HL-60/S4 treated with phorbol 12-myristate 13-acetate at 8.2 ng/mL for 4 days and 3 days (cell line): ENCODE data around the gene AKNA.

Source experiments
- in situ Hi-C: fragments of 300-500 bp; cut with MboI; formaldehyde crosslinking; loops from 2 replicates; pipeline ENCODE4 v1.15.0; 2022; ENCODE audit warnings: low sequenced_read_pairs

AKNA gene

DNA sequence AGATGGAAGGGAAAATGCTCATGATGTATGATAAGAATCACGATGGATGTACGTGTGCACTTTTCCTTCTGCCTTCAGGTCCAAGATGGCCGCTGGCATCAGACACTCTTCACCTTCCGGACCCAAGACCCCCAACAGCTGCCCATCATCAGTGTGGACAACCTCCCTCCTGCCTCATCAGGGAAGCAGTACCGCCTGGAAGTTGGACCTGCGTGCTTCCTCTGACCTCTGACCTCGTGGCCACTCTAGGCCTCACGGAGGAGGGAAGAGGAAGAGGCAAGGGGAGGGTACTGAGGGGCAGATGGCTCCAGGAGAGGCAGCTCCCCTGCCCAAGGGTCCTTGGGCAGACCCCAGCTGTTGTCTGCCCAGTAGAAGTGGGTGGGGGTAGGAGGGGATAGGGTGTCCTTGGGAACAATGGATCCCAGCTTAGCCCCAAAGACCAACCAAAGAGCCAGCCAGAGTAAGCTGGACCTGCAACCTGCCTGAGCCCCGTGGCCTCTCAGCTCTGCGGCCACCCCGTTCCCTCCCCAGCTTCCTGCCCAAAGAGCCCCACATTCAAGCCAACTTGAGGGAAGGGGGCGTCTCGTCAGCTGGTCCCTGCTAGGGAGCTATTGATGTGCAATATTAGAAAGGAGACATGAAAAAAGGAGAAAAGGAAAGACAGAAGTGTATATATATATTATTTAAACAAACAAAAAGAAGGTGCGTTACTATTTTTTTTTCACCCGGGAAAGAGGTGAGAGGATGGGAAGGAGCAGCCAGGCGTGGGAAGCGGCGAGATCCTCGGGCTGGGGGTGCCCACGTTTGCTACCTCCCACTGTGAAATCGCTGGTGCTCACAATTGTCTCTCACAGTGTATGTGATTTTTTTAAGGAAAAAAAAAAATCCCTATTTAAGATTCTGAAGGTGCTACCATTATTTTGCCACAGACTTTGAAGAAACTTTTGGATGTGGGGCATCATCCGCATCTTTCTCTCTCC, 77.0 kb downstream of the AKNA start:
- in situ Hi-C loops, result no loop called here

DNA sequence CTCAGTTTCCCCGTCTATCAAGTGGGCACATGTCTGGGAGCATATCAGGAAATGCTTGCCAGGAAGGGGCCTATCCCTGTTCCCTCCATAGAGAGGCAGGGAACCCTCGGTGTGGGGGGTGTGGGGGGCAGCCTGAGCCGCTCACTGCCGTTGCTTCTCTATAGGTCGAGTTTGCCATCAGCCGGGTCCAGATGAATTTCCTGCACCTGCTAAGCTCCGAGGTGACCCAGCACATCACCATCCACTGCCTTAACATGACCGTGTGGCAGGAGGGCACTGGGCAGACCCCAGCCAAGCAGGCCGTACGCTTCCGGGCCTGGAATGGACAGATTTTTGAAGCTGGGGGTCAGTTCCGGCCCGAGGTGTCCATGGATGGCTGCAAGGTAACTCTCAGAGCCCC, 78.7 kb downstream of the AKNA start:
- in situ Hi-C loops, result no loop called here

DNA sequence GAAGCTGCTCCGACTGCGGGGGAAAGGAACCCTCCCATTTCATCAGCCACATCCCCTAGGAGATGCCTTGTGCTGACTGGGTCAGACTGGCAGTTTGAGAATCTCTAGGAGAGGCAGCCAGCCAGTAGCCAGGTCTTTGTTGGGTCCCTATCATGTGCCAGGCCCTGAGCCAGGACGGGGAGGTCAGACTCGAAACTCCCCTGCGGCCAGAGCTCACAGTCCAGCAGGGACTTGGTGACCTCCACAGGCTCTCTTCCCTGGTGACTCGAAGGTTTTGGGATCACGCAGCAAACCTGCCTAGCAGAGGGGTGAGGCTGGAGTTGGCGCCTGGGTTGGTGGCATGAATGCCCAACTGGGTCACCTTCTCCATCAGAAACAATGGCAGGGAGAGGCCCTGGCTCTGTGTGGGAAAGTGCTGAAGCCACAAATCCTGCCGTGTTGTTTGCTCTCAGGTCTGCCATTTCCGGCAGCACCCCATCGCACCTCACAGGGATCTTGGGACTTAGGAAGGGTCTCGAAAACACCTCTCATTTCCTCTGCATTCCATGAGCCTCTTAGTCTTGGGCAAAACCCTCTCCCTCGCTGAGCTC, 79.3 kb downstream of the AKNA start:
- in situ Hi-C loops, result no loop called here

DNA sequence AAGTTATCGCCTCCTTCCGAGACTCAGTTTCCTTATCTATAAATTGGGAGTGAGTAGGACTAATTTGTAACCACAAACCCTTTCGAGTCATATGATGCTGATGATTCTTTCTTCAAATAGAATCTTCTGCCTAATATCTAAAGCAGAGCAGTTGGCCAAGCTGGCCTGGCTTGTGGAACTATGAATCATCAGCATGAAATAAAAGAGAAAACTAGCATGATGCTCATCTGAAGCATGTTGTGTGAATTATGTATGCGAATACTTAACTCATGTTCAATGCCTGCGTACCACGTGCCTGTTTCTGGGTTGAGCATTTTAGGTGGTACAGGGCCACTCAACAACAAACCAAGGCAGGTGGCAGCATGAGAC, 79.9 kb downstream of the AKNA start:
- in situ Hi-C loops, result no loop called here

DNA sequence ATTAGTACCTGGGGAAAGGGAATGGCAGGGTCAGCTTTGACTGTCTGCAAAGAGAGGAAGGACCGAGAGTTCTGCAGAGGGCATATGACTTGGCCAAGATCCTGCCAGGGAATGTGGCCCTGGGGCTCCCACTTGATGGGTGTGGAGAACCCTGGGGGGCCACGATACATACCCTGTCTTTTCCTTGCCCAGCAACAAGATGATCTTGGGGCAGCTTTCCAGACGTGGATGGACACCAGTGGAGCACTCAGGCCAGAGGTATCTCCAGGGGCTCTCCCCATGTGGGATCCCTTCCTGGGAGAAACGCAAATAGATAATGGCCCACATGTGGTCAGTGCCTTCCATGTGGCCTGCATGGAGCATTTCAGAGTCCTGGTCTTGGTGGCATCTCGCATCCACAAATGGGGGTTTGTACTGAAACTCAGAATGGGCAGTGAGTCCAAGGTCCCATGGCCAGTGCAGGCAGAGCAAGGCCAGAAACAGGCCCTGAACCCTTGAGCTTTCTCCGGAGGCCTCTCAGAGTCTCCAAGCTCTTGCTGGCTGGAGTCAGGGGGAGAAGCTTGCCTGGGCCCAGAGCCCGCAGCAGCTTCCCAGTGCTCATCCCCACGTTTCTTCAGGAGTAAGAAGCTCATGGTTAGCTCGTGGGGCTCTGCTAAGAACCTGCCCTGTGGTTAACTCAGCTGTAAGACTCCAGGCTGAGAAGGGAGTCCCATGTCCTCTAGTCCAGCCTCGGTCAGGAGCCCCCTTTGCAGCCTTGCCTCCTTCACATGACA, 83.2 kb downstream of the AKNA start:
- in situ Hi-C loops, result no loop called here

DNA sequence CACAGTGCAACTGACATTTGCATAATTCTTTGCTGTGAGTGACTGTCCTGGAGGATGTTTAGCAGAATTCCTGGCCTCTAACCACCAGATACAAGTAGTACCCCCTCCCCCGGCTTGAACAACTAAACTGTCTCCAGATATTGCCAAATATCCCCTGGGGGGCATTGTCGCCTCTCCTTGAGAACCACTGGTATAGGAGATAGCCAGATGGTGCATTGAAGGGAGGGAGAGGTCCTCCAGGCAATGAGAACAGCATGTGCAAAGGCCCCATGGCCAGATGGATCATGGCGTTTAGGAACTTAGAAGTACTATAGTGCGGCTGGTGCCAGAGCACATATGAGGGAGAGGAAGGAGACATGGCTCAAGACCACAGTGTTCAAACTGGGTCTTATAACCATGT, 83.8 kb downstream of the AKNA start:
- in situ Hi-C loops, result no loop called here

DNA sequence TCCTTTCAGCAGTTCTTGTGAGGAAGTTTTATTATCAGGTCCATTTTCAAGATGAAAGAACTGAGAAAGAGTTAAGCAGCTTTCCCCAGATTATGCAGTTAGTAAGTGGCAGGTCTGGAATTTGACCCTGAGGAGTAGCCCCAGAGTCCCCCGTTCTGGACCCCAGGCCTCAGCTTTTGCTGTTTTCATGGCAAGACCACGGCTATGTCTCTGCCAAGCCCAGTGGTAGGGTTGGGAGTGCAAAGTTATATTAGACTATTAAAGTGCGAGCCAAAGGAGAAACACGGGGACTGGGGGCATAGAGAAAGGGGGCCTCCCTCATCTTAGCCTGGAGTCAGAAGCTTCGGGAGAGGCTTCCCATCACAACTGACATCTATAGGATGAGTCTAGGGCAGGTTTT, 84.2 kb downstream of the AKNA start:
- in situ Hi-C loops, result no loop called here

DNA sequence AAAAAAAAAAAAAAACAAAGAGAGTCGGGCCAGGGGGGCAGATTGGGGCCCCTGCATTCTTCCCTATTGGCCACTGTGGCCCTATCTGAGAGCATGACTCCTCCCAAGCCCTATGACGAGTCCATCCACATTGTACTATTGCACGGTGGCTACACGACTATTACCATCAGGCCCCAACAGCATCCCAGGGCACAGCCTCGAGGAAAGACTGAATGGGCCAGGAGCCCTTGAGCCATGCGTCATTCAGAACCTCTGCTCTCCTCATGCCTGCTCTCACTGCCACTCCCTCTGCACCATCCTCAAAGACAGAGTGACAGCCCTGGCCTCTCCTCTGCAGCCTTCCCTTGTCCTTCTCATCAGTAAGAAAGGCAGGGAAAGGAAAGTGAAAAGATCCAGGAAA, 85.1 kb downstream of the AKNA start:
- in situ Hi-C loops, result no loop called here

DNA sequence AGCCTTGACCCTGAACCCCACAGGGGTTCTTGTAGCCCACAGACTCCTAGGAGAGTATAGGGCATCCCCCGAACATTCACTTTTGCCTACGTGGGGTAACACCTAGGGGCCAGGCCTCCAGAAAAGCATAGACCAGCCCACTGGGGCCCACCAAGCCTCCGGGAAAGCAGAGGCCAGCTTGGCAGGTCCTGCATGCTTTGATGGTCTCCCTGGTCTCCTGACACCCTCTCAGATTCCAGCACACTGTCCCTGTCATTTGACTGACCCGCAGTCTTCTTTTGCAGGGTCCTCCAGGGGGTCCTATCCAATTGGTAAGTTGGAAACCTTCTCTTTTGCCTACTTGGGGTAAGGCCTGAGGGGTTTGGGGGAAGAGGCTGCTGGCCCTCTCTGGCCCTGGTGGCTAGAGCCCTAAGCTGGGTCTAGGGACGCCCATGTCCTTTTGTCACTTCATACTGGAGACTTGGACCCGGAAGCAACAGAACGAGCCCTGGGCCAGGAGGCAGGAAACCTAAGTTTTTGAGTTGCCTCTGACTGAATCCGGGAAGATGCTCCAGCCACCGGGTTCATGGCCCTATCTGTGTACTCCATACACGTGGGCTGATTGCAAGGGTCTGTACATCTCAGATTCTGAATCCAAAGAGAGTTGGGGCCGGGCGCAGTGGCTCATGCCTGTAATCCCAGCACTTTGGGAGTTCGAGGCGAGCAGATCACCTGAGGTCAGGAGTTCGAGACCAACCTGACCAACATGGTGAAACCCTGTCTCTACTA, 85.8 kb downstream of the AKNA start:
- in situ Hi-C loops, result no loop called here

DNA sequence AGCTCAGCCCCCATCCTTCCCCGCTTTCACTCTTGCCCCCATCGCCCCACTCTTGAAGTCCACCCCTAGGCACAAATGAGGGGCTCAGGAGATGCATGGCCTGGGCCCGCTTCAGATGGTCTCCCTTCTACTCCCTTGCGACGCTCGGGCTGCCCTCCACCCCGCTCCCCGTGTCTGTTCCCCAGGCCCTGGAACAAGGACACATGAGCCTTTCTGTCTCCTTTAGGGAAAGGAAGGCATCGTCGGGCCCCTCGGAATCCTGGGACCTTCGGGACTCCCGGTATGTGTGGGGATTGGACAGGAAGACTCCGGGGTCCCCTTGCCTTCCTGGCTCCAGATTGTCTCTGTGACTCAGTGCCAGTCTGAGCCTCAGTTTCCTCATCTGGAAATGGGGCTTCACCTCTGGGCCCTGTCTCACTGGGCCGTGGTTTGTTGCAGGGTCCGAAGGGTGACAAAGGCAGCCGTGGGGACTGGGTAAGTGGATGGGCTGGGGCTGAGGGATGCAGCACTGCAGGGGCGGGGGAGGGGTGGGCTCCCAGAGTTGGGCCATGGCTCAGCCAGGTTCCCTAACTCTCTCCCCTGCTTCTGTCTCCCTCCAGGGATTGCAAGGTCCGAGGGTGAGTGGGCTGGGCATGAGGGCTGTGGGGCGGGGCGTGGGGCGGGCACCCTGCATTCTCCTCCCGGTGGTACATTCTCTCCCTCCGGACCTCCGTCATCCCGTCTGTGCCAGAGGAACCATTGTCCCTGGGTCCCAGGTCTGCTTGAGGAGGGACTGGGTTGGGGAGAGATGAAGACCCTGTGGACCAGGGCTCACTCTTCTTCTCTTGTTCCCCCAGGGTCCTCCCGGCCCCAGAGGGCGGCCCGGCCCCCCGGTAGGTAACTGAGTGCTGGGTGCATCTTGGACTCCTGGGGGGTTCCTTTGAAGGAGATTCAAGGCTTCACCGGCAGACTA, 86.7 kb downstream of the AKNA start:
- in situ Hi-C loops, result no loop called here

DNA sequence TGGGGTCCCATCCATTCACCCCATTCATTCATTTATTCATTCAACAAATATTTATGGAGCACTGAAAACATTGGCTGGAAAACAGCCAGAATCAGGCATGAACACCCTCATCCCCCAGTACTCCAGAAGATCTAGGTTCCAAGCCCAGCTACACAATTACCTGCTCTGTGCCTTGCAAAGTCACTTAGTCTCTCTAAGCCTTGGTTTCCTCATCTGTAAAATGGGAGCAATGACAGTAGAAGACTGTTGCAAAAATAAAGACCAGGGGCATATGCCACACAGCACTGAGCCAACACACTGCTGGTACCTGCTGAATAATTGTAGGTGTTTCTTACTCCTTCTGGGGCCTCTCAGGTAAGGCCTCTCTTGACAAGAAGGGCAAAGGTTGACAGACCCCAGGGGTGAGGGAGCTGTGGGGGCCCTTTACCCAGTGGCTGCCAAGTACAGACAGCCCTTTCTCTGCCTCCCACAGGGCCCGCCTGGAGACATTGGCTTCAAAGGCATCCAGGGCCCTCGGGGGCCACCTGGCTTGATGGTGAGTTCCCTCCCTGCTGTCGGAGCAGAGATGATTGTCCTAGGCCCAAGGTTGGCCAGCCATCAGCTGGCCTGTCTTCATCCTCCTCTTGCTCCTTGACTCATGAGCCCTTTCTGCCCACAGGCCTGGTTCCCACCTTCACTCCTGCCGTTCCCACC, 87.5 kb downstream of the AKNA start:
- in situ Hi-C loops, result no loop called here

DNA sequence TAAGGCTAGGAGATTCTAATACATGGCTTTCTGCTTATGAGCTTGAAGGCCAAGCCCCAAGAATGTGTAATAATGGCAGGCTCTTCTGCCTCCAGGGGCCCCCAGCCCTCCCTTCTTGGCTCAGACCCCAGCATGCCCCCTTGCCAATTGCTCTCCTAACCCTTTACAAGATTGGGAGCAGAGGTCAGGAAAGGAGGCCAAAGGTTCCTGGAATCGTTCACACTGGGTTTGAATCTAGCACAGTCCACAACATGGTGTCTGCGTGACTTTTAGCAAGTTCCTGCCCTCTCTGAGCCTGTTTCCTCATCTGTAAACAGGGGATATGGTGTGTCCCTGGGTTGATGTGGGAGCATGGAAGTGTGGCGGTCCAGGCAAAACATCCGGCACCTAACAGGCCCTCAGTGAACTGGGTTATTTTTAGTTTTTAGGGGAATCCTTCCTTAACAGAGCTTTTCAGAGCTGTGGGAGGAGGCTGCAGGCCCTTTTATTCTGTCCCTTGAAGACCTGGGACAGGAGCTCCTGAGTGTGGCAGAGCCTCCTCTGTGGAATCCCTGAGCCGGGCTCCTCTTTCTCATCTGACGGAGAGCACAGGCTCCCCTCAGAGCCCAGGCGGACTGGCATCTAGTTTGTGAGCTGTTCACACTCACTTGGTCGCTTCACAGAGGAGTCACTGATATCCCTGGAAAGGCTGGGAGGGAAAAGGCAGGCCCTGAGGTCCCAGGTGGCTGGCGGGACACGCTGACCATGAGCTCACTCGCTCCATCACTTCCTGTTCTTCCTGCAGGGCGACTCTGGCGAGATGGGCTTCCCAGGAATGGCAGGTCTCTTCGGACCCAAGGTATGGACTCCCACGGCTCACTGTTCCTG, 88.3 kb downstream of the AKNA start:
- in situ Hi-C loops, result loop anchor here (25.0 kb wide), 1 partner anchor 212 kb away; the partner anchor contains the start of genes AMBP and KIF12

DNA sequence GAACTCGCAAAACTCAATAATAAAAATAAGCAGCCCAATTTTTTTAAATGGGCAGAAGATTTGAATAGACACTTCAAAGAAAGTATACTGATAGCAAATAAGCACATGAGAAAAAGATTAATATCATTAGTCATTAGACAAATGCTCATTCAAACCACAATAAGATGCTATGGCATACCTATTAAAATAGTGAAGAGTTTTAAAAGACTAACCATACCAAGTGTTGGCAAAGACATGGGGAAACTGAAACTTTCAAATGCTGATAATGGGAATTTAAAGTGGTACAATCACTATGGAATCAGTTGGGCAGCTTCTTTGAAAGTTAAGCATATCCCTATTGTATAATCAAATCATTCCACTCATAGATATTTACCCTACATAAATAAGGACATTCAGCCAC, 91.4 kb downstream of the AKNA start:
- in situ Hi-C loops, result loop anchor here (25.0 kb wide), 1 partner anchor 209 kb away; the partner anchor contains the start of genes AMBP and KIF12

DNA sequence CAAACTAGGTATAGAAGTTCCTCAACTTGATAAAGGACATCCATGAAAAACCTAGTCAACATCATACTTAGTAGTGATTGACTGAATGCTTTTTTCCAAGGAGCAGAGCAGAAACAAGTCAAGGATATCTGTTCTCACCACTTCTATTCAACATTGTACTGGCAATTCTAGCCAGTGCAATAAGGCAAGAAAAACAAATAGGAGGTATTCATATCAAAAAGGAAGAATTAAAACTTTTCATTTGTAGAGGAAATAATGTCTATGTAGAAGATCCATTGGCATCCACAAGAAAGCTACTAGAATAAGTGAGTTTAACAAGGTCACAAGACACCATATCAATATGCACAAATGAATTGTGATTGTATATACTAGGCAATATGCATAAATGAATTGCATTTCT, 93.1 kb downstream of the AKNA start:
- in situ Hi-C loops, result loop anchor here (25.0 kb wide), 1 partner anchor 207 kb away; the partner anchor contains the start of genes AMBP and KIF12

DNA sequence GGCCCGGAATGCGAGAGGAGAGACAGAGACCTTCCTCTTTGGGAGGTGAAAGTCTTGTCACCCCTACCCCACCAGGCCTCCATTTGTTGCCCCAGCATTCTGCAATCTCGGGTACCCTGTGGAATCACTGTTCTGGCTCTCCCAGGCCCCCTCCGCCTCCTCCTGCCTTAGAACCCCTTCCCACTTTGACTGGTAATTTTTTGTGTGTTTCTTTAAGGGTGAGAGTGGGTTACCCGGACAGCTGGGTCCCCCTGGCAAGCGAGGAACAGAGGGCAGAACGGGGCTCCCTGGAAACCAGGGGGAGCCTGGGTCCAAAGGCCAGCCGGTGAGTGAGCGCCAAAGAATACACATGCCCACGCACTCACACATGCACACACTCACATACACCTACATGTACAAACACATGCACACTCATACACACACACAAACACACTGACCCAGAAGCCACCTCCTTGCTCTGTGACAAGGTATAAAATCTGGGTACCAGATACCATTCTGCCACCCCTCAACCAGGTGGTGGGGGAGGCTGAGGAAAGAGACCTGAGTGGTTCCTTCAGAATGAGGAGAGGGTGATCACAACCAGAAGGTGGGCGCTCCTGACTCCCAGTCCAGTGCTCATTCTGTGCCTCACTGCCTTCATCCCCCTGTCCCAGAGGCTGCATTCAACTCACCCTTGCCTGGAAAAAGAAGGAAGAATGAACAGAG, 95.7 kb downstream of the AKNA start:
- in situ Hi-C loops, result loop anchor here (25.0 kb wide), 1 partner anchor 205 kb away; the partner anchor contains the start of genes AMBP and KIF12

DNA sequence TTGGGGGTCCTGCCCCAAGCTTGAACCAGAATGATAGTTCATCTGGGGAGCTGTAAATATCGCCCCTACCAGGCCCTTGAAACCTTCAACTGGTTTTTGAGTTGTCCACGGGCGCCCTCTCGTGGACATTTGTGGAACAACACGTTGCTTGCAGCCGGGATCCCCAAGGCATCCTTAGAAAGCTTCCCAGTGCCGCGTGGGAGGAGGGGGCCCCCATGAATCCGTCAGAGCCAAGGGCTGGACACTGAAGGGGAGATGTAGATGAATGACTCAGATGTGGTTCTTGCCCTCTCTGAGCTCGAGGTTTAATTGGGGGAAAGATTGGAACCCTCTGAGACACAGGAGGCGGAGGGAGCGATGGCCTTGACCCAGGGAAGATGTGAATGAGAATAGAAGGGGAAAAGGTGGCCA, 96.7 kb downstream of the AKNA start:
- in situ Hi-C loops, result loop anchor here (25.0 kb wide), 1 partner anchor 204 kb away; the partner anchor contains the start of genes AMBP and KIF12

DNA sequence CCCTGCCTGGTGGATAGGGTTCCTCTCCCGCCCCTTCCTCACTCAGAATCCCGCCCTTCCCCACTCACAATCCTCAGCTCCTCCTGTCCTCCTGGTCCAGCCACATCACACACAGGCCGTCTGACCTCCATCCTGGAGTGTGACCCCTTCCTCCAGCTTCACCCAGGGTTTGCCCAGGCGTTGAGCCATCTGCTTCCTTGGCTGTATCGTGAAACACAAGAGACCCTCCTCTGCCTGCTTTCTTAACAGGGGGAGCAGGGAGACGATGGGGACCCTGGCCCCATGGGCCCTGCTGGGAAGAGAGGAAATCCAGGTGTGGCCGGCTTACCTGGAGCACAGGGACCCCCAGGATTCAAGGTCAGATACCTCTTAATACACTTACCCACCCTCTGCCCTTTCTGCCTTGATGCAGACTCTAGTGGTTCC, 97.2 kb downstream of the AKNA start:
- in situ Hi-C loops, result loop anchor here (25.0 kb wide), 1 partner anchor 203 kb away; the partner anchor contains the start of genes AMBP and KIF12
